T-helper 9 cell (primary cell): ENCODE measurements around the gene CBX2.
A peak's percentile ranks its signal among the peaks of the same experiment; 100 is the strongest.

ENCODE experiments used
- DNase-seq: peaks from one replicate; pipeline ENCODE4 v3.0.0-alpha.2; 2020
- total RNA-seq, 2 donors: gene quantifications; one replicate each; lab custom pipeline; 2026; lab: John Stamatoyannopoulos, UW

The CBX2 gene
- total RNA-seq = 0 to 0.35 reads per million in 2 donors

DNA sequence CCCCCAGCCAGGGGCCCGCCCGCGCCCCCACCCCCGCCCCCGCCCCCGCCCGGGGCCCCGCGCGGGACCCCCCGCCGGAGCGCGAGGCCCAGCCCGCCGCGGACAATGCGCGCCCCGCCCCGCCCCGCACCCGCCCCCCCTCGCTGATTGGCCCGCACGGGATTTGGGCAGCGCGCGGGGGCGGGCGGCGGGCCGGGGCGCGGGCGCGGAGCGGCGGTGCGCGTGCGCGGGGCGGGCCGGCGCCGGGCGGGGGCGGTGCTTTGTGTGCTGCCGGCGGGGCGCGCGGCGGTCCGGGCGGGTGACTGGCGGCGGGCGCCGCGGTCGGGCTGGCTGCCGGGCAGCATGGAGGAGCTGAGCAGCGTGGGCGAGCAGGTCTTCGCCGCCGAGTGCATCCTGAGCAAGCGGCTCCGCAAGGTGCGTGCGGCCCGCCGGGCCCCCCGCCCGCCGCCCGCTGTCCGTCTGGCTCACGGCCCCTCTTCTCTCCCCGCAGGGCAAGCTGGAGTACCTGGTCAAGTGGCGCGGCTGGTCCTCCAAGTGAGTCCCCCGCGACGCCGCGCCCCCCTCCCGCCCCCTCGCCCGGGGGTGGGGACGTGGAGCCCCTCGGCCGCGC, at the start of gene CBX2:
Gene CBX2 (plus strand): TSS at position 255 of the 610 bp plus-strand sequence. CDS start 88 bp downstream, at position 343.
- peak; percentile 73 for DNase-seq

DNA sequence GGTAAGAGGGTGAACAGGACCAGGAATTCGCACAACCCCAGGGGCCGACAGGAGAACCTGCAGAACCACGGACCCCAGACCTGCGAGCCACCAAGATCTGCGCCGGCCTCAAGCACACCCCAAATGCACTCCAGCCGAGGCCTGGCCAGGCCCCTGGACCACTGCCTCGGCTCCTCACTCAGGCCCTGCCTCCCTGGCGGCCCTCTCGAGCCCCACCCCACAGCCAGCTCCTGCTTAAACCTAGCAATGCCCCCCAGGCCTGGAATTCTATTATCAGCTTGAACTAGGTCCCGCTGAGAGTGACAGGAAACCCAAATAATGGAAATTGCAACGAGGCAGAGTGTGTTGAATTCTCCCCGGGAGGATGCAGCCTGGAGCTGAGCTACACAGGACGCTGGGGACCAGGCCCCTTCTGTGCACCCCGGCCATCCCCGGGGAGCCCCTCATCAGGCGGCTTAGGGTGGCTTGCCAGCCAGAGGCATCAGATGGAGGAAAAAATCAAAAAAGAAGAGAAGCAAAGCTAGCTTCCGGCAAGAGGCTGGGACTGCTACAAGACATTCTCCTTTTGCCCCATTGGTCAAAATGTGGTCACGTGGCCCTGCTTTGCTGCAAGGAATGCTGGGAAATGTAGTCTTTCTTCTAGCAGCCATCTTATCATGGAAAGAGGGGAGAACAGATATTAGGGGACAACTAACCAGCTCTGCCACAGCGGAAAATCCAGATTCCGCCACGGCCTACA, 49.6 kb upstream of the CBX2 start:
- DNase-seq = peak; percentile 71

DNA sequence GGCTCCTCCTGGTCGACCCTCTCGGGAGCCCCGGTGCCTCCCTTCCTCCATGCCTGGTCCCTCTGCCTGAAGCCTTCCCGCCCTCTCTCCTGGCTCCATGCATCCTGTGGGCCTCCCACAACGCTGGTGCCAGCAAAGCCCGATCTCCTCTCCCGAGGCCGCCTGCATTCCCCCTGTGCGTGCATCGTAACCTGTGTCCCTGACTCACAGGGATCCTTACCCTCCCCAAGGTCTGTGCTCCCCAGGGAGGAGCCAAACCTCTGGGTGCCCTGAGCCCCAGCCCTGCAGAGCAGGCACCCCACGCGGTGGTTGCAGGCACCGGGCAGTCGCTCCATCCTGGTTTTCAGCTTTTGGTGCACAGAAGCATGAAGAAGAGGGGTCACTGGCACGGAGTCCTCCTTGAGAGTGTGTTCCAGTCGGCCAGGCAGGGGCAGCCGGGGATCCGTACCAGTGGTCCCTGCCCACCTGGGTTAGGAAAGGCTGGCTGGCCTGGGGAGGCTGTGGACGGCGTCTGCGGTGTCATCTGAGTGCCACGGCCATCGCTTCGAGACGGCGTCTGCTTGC, 49.0 kb upstream of the CBX2 start:
- DNase-seq = no peak

DNA sequence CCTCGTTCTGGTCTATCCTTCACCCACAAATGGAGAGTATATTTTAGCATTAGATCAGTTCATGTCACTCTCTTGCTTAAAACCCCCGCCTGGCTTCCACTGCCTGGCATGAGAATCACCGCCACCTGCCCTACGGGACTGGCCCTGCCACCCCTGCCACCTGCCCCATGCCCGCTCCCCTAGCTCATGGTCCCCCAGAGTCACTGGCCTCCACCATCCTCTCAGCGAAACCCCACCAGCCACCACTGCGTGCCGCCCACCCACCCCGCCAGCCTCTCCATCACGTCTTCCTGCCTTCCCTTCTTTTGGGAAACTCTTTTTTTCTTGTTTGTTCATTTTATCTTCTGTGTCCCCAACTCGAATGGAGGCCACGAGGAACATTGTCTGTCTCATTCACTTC, 48.2 kb upstream of the CBX2 start:
- DNase-seq = no peak

DNA sequence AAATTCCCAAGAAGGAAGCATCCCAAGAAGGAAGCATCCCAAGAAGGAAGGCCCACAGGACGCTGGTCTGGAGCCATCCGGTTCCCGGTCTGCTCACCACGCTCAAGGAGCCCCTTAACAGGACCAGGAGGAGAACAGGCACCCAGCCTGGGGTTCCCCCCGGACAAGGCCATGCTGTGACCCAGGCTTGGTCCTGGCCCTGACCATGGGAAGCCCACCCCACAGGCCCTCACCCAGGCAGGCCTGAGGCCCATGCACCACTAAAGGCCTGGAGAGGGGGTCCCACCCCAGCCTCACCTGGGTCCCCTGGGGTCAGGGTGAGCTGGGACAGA, 47.5 kb upstream of the CBX2 start:
- DNase-seq = no peak

DNA sequence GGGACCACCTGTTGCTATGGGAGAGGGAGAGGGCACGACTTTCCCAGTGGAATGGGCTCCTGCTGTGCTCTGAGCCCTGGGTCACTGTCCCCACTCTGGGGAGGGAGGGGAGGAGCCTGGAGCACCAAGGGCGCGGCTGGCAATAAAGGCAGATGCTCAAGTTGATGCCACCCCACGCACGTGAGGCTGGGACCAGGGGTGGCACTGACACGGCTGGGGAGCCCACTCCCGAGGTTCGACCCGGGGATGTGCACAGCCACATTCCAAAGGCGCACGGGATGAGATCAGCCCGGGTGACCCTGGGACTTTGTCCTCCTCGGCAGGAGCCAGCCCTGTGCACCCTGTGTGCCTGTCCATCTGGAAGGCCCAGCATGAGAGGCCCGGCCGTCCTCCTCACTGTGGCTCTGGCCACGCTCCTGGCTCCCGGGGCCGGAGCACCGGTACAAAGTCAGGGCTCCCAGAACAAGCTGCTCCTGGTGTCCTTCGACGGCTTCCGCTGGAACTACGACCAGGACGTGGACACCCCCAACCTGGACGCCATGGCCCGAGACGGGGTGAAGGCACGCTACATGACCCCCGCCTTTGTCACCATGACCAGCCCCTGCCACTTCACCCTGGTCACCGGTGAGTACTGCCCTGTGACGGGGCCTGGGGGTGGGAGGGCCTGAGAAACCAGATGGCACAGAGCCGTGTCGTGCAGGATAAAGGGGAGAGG, 47.0 kb upstream of the CBX2 start, which contains the start of gene ENPP7:
Gene ENPP7 (plus strand): TSS at position 175 of the 715 bp plus-strand sequence. CDS start 197 bp downstream, at position 372.
- no peak for DNase-seq

DNA sequence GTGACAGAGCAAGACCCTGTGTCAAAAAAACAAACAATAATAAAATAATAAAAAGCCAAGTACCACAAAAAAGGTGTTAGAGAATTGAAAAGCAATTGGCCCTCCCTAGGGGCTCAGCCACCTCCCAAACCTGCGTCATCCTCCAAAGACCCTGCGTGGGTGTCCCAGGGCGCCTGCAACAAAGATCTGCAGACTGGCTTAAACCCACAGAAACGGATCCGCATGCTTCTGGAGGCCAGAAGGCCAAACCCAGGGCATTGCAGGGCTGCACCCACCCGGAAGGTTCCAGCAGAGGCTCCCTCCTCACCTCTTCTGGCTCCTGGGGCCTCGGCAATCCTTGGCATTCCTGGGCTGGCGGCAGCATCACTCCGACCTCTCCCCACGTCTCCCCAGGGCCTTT, 45.7 kb upstream of the CBX2 start:
- DNase-seq = no peak

DNA sequence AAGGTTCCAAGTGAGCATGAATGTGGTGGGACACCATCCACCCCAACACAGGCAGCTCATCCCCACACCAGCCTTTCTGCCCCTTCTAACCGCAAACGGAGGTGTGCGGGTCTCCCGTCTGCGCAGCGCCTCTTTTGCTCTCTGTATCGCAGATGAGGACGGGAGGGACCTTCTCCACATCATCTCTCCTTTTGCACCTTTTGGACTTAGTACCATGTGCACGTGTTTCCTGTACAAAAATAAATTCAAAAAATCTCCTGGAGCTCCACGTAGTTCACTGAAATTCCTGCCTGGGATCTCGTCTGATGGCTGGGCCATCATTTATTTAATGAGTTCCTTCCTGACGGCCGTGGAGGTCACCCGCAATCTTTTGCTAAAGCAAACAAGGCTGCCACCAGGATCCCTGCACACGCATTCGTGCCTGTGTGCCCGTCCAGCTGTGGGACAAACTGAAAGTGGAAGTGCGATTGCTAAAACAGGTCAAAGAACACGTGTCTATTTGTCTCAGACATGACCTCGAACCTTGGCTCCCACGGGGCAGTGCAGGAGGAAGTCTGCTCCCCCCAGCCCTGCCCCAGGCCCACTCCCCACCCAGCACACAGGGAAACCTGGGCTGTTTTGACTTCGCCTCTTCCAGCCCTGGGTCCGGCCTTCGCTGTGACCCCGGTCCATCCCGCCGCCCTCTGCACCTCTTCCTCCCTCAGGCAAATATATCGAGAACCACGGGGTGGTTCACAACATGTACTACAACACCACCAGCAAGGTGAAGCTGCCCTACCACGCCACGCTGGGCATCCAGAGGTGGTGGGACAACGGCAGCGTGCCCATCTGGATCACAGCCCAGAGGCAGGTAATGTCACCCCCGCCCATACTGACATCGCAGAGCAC, 44.9 kb upstream of the CBX2 start:
- no peak for DNase-seq

DNA sequence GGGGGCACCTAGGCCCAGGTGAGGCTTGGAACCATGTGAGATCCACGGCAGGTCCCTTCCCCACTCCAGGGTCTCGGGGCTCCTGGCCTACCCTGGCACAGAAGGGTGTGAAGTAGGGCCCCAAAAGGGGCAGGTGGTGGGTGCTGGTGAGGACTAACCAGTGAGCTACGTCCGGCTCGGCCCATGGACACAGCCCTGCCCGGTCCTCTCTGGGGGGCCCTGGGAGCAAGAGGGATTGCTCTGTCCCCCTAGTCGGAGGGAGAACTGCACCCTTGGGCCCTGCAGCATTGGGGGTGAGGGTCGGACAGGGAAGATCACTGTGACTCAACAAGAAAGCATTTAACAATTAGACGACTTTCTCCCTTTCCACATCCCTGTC, 44.3 kb upstream of the CBX2 start:
- DNase-seq = no peak

DNA sequence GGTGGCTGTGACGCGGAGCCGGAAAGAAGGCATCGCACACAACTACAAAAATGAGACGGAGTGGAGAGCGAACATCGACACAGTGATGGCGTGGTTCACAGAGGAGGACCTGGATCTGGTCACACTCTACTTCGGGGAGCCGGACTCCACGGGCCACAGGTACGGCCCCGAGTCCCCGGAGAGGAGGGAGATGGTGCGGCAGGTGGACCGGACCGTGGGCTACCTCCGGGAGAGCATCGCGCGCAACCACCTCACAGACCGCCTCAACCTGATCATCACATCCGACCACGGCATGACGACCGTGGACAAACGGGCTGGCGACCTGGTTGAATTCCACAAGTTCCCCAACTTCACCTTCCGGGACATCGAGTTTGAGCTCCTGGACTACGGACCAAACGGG, 42.9 kb upstream of the CBX2 start:
- DNase-seq = no peak

DNA sequence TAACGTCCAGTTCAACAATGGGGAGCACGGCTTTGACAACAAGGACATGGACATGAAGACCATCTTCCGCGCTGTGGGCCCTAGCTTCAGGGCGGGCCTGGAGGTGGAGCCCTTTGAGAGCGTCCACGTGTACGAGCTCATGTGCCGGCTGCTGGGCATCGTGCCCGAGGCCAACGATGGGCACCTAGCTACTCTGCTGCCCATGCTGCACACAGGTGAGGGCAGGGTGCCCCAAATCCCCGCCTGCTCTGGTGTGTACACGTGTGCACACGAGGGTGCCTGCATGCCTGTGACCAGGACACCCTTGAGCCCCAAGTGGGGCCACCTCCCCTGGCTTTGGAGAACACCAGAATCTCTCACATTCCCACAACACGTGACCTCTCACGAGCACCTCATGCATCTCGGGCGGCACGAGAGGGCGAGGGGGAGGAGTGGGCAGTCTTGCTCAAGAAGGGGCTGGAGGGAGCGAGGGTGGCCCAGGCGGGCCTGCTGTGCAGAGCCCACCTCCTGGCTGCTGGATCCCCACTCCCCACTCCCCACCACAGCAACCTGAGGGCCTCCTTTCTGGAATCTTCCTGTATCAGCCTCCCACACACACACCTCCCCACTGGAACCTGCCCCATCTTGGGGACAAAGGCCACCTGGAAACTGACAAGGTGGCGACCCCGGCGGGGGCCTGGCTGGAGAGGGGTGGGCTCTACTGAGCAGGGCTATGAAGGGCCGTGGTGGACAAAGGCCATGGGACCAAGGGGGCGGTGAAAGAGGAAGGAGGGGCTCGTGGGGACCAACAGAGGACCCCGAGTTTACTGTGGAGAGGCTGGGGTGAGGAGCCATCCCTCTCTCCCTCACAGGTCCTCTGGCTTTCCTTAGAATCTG, 40.7 kb upstream of the CBX2 start:
- no peak for DNase-seq

DNA sequence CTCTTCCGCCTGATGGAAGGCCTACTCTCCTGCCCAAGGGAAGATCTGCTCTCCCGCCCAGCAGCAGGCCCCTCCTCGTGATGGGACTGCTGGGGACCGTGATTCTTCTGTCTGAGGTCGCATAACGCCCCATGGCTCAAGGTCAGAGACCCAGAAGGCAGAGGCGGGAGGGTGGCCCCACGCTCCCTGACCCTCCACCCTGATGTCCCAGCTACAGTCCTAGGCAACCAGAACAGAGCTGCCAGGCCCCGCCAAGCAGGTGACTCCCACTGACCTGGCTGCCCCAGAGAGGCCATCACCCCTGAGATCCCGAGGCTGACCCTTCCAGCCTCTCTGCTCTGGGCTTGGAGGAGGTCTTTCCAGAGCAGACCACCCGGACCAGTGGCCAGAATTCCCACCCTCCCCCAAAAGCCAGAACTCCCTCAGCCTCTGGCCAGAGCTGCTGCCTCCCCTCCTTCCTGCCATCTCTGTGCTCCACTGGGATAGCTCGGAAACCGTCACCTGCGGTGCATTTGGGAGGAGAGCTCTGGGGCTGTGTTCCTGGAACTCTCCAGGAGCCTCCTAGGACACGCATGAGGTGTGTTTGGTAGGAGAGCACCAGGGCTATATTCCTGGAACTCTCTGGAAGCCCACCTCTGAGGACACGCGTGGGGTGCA, 39.9 kb upstream of the CBX2 start:
- no peak for DNase-seq

DNA sequence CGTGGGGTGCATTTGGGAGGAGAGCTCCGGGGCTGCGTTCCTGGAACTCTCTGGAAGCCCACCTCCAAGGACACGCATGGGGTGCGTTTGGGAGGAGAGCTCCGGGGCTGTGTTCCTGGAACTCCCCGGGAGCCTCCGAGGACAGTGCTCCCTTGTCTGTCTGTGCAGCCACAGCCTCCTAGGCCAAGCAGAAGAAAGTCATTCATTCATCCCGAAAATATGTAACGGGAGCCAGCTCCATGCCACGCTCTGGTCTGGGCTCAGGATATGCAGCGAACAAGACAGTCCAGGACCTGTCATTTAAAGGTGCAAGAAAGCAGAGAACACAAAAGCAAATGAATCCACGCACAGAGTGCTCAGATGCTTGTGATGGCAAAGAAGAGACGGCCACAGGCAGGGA, 39.3 kb upstream of the CBX2 start:
- DNase-seq = no peak

DNA sequence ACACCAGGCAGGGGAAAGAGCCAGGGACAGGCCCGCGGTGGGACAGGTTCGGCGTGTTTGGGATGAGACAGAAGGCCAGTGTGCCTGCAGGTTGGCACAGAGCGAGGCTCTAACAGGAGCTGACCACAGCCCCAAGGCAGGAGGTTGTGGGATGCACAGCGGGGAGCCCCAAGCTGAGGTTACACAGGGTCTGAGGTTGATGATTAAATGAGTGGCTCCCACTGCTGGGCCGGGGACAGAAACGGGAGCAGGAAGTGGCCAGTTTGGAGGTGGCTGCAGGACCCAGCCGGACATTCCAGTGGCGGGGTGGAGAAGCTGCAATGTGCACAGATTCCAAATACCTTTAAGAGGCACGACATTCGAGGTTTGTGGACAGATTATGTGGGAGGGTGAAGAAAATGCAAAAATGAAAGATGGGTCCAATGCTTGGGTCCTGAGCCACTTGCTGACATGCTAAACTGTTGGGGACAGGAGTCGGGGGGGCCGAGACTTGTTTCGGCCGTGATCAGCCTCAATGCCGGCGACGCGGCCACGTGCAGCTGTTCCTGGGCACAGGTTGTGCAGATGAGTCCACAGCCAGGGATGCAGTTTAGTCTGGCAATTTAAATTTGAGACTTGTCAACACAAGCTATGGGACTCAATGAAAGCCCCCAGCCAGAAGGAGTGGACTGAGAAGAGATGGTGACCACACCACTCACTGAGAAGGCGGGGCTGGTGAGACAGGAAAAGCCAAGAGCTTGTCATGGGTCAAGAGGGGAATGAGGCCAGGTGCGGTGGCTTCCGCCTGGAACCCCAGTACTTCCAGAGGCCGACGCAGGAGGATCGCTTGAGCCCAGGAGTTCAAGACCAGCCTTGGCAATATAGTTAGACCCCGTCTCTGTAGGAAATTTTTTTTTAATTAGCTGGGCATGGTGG, 38.5 kb upstream of the CBX2 start:
- DNase-seq = no peak

DNA sequence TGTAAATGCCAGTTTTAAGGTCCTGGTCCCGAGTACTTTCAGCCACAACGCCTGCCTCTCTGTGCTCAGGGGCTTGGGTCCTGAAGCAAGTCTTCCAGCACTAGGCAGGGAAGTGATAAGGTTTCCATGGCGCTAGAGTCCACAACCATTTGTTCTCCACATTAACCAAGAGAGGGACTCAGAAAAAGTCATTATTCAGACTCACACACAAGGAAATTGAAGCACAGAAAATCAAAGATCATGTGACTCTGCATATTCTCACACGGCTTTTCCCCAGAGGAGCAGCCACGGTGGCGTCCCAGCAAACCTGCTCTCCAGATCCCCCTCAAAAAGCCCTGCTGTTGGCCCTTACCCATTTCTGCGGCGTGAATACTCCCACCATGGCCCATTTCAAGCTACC, 37.5 kb upstream of the CBX2 start:
- DNase-seq = no peak

DNA sequence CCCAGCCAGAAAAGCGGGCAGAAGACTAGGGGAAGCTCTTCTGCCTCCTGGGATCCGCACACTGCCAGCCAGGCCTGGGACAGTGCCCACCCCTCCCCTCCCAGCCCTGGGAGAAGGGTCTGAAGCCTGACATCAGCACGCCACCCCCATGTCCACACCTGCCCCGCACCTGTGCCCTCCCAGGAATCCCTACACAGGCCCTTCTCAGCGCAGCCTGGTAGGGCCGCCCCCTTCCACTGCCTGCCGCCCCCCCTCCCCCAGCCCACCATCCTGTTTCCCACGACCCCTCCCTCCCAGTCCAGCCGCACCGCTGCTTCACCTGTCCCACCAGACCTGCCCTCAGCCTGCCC, 36.6 kb upstream of the CBX2 start:
- no peak for DNase-seq

DNA sequence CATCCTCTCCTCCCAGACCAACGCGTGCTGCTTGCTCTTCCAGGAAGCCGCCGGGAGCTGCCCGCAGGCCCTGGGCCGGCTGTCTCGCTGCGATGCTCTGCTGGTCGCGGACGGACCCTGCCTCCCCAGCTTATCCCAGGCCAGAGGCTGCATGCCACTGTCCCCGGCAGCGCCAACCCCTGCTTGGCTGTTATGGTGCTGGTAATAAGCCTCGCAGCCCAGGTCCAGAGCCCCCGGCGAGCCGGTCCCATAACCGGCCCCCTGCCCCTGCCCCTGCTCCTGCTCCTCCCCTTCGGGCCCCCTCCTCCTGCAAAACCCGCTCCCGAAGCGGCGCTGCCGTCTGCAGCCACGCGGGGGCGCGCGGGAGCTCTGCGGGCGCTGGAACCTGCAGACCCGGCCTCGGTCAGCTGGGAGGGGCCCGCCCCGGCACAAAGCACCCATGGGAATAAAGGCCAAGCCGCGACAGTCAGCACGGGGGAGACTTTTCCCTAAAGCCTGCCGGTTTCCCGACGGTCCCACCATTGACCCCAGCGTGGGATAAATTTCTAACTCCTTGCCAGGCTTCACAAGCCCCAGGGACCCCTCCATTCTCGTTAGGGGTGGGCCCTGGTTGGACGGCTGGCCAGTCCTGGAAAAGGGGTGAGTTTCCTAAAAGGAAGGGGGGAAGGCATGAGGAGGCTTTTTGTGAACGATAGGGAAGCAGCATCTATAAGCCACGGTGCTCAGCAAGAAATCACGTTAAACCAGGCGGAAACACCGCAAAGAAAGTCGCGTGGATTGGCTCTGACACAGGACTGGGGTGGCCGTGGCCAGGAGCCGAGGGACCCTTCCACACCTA, 36.0 kb upstream of the CBX2 start:
- peak; percentile 68 for DNase-seq

DNA sequence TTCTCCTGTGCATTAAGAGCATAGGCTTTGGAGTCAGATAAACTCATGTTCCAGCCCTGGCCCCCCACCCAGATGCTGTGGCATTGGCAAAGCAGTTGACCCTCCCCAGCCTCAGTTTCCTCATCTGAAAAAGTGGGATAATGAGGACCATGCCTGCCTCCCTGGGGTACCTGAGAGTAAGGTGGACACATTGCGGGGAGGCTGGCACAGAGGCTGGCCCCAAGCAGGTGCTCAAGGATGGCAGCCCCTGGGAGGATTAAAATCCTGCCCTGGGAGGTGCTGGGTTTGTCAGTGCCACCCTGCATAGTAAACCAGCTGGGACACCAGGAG, 35.4 kb upstream of the CBX2 start:
- no peak for DNase-seq

DNA sequence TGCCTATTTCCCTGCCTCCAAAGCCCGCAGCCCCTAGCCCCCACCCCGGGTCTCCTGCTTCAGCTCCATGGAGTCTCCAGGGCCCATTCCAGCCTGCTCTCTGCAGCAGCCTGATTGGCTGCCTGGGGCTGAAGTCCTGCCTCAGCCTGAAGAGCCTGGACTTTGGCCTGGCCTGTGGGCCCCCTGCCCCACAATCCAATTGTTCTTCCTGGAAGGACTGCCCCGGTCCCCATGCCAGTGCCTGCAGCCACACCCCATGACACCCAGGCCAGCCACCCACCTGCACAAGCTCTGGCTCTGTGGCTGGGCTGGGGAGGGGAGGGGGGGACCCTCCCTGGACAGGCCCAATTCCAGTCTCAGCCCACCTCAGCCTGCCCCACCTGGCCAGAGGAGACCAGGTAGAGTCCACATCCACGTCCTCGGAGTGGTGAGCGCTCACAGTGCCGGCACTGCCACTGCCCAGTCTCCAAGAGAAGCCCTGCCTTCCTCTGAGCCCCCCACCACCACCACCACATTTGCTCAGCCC, 34.9 kb upstream of the CBX2 start:
- no peak for DNase-seq
